DND-41 (cell line): Measurements from ENCODE around the gene GINS2.

Experiments
- ATAC-seq: fragments of 200-7000 bp; cut with Tn5 transposase; 3 replicates; pipeline ENCODE4 v1.9.1; 2021; ENCODE audit warnings: low read depth; ENCODE audit not compliant: insufficient read depth
- DNase-seq: peaks from one replicate; pipeline ENCODE4 v3.0.0-alpha.2; 2020
- H2AFZ ChIP-seq: 2 replicates; pipeline ENCODE4 v1.6.0; 2012; ENCODE audit warnings: low read depth, low read length
- H3K27ac ChIP-seq: 2 replicates; pipeline ENCODE4 v1.5.1; 2012; ENCODE audit warnings: low read length, inconsistent platforms
- H3K27me3 ChIP-seq: fragments of 200-600 bp; sonication (generic); 2 replicates; pipeline ENCODE4 v1.6.0; 2012; ENCODE audit warnings: low read length, mild to moderate bottlenecking, inconsistent platforms; ENCODE audit not compliant: insufficient read depth, poor library complexity
- H3K36me3 ChIP-seq: 2 replicates; pipeline ENCODE4 v1.5.1; 2012; ENCODE audit warnings: low read length, inconsistent platforms; ENCODE audit not compliant: insufficient read depth
- H3K4me1 ChIP-seq: 2 replicates; pipeline ENCODE4 v1.5.1; 2012; ENCODE audit warnings: mild to moderate bottlenecking, low read length; ENCODE audit not compliant: insufficient read depth
- H3K4me2 ChIP-seq: 2 replicates; pipeline ENCODE4 v1.6.0; 2012; ENCODE audit warnings: mild to moderate bottlenecking, moderate library complexity, low read length, inconsistent platforms; ENCODE audit not compliant: insufficient read depth
- H3K4me3 ChIP-seq, 2 experiments: fragments of 200-600 bp in 1 of 2; shearing (Covaris generic) in 1 of 2; 2 replicates each; pipeline ENCODE4 v1.5.1; 2012 to 2016; ENCODE audit warnings: inconsistent platforms in 2 of 2, low read length in 2 of 2, mild to moderate bottlenecking in 2 of 2, low read depth in 1 of 2, moderate library complexity in 1 of 2
- H3K79me2 ChIP-seq: 2 replicates; pipeline ENCODE4 v1.6.0; 2012; ENCODE audit warnings: low read length, inconsistent platforms; ENCODE audit not compliant: insufficient read depth
- H3K9ac ChIP-seq: 2 replicates; pipeline ENCODE4 v1.6.0; 2012; ENCODE audit warnings: low read depth, mild to moderate bottlenecking, inconsistent platforms, low read length, moderate library complexity
- H3K9me3 ChIP-seq: 2 replicates; pipeline ENCODE4 v1.5.1; 2012; ENCODE audit warnings: low read length, moderate library complexity, mild to moderate bottlenecking, inconsistent platforms; ENCODE audit not compliant: insufficient read depth, severe bottlenecking
- H4K20me1 ChIP-seq: 2 replicates; pipeline ENCODE4 v1.6.0; 2012; ENCODE audit warnings: low read length; ENCODE audit not compliant: insufficient read depth
- CTCF ChIP-seq: IDR thresholded peaks from 2 replicates; pipeline ENCODE4 v1.5.1; 2012; ENCODE audit warnings: borderline replicate concordance, low read length, moderate library complexity, mild to moderate bottlenecking; ENCODE audit not compliant: poor library complexity, severe bottlenecking; ENCODE audit errors: extremely low read depth
- EZH2 ChIP-seq: IDR thresholded peaks from 3 replicates; pipeline ENCODE4 v1.6.1; 2012; ENCODE audit warnings: borderline replicate concordance, low read depth, mild to moderate bottlenecking, moderate library complexity, low read length, inconsistent platforms; ENCODE audit not compliant: severe bottlenecking

GINS2 gene

GRCh38 chr16:85632709-85633437 lies 55.9 kb downstream of the GINS2 start:
- no peak for ATAC-seq
- Histone ChIP-seq H3K9me3 (peaks cover 20% of the 10 kb centered on the region), H3K36me3 (peaks cover 62% of the 10 kb centered on the region), H3K4me1 (no peaks in the 10 kb centered on the region), H3K27ac (no peak overlapping the region), H3K9ac (no peak overlapping the region), H4K20me1 (peaks cover 84% of the 10 kb centered on the region), H3K4me3 (no peak overlapping the region), H3K27me3 (no peaks in the 10 kb centered on the region), H3K4me2 (no peak overlapping the region), H2AFZ (no peak overlapping the region), H3K79me2 (peaks cover 98% of the 10 kb centered on the region)
- no peak for TF ChIP-seq CTCF
- no peak for TF ChIP-seq EZH2
- no peak for DNase-seq

- Histone ChIP-seq H2AFZ (no peak overlapping the region), H4K20me1 (peaks cover 75% of the 10 kb centered on the region), H3K4me2 (no peak overlapping the region), H3K4me1 (no peaks in the 10 kb centered on the region), H3K9me3 (peaks cover 20% of the 10 kb centered on the region), H3K36me3 (peaks cover 59% of the 10 kb centered on the region), H3K4me3 (no peak overlapping the region), H3K9ac (no peak overlapping the region), H3K27me3 (no peaks in the 10 kb centered on the region), H3K27ac (no peak overlapping the region), H3K79me2 (peaks cover 97% of the 10 kb centered on the region)
- DNase-seq (no peak), ATAC-seq (no peak)
- TF ChIP-seq CTCF (peak; percentile 42), EZH2 (no peak)
Observed at GRCh38 chr16:85631802-85632393, 56.9 kb downstream of the GINS2 start.

GRCh38 chr16:85631230-85631629 lies 57.5 kb downstream of the GINS2 start:
- TF ChIP-seq EZH2 (no peak), CTCF (no peak)
- DNase-seq (no peak), ATAC-seq (no peak)
- no peak overlapping the region for H3K9ac ChIP-seq
- peaks cover 97% of the 10 kb centered on the region for H3K79me2 ChIP-seq
- H3K9me3 ChIP-seq: peaks cover 20% of the 10 kb centered on the region
- no peaks in the 10 kb centered on the region for H3K4me1 ChIP-seq
- no peak overlapping the region for H3K4me2 ChIP-seq
- no peak overlapping the region for H3K27ac ChIP-seq
- no peak overlapping the region for H3K4me3 ChIP-seq
- peaks cover 56% of the 10 kb centered on the region for H3K36me3 ChIP-seq
- no peaks in the 10 kb centered on the region for H3K27me3 ChIP-seq
- no peak overlapping the region for H2AFZ ChIP-seq
- H4K20me1 ChIP-seq: peaks cover 69% of the 10 kb centered on the region
